Hindlimb muscle (tissue), 1 donor: ENCODE data around the gene PTTG1IP2. TPM values are rescaled to one million over a fixed set of nuclear protein-coding genes. Genes with fewer than 3 reads are reported as not detected.

Experiments
- polyA plus RNA-seq: library from polyadenylated mRNA; unstranded; fragments of 120-200 nt; gene quantifications from one replicate; pipeline ENCODE4 v1.2.1, GENCODE V29; 2013; ENCODE audit not compliant: insufficient read length

PTTG1IP2 gene
- polyA plus RNA-seq, 1 donor = not detected

Other genes starting within 250 kb of the PTTG1IP2 start
- gene CFAP69, start 224.5 kb upstream of the PTTG1IP2 start, polyA plus RNA-seq = 1.9 TPM
- gene FAM237B, start 148.3 kb upstream of the PTTG1IP2 start, polyA plus RNA-seq = not detected
- 17.7 TPM for gene GTPBP10, start 122.9 kb upstream of the PTTG1IP2 start, polyA plus RNA-seq
- 19.6 TPM for gene CLDN12, start 66.2 kb upstream of the PTTG1IP2 start, polyA plus RNA-seq
- gene CDK14, start 126.7 kb downstream of the PTTG1IP2 start, polyA plus RNA-seq = 19.5 TPM